Sciatic nerve (tissue), 2 donors: ENCODE measurements around the gene RSRC1. TPM values are rescaled to one million over a fixed set of nuclear protein-coding genes. Genes with fewer than 3 reads are reported as not detected.
"Not testable (repeated sequence)": the region's sequence is repeated elsewhere in the genome, so short reads cannot be mapped to it uniquely, and the experiment has no call there.

ENCODE experiments used
- ATAC-seq: fragments of 200-7000 bp; cut with Tn5 transposase; one replicate; pipeline ENCODE4 v1.9.1; 2020; ENCODE audit warnings: mild to moderate bottlenecking, moderate library complexity
- DNase-seq: peaks from one replicate; pipeline ENCODE4 v3.0.0-alpha.2; 2020; ENCODE audit warnings: low spot score
- intact Hi-C: fragments of 100-400 bp; cut with DNase I; formaldehyde crosslinking; loops from one replicate; pipeline ENCODE4 v1.14.2; 2022
- total RNA-seq: library from RNA; stranded (reverse); fragmentation: NEBNext Ultra II Directional; extraction: Animal tissue kit (Norgen Biotek cat#: 25700); gene quantifications from one replicate; pipeline ENCODE4 v1.2.1, GENCODE V29; 2021
- donor health status: DM: no; HTN: no; CAD: no.
- donor health status: DM: no; HTN: no; CAD: no.

Gene RSRC1
- total RNA-seq, 1 donor from 2014 or later = 44.2 TPM

- intact Hi-C loops = no loop called here
- ATAC-seq (no peak), DNase-seq (no peak)
Measured at GRCh38 chr3:158354713-158355112, 244.8 kb downstream of the RSRC1 start.

DNA sequence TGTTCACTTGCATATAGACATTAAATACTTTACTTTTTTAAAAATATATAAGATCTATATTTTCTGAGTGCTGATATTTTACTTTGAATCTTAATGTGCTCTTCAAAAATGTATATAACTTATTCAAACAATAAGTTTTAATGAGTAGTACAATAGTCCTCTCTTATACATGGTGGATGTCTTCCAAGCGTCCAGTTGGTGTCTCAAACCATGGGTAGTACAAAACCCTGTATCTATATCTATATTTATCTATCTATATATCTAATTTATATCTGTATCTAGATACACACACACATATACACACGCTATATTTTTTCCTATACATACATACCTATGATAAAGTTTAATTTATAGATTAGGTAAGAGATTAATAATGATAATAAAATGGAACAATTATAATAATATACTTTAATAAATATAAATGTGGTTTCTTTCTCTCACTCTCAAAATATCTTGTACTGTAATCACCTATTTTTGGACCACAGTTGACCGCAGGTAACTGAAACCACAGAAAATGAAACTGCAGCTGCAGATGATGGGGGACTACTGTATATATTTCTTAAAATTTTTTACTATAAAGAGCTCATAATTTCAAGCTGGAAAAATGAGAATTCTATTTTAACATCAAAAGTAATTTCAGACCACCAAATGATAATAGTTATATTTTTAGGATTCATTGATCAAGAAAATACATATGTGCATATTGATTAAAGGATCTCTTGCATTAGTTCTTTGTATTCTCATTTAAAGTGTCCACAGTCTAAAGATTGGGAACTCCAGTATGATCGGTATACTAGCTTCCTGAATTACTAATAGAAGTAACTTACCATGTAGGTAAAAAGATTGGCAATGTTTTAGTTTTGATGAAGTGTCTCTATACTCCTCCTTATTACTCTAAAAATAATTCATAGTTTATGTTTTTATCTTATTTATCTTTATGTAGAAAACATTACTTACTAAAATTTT is 246.0 kb downstream of the RSRC1 start:
- DNase-seq (no peak), ATAC-seq (no peak)
- intact Hi-C loops = no loop called here

DNA sequence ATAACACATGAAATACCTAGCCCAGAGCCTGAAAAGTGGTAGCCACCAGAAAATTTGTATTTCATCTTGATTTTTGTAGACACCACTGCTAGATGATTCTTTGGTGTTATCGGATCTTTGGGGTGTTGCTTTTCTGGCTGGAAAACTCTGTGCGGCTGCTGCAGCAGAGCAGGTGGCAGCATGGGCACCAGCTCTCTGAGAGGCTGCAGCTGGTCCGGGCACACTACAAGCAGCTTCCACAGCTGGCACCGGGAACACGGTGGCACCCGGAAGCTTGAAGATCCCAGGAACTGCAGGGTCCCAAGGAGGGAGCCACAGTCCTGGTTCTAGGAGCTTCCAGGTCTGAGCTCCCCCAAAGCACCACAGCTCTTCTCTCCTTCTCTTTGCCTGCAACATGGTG is 249.4 kb downstream of the RSRC1 start:
- ATAC-seq (no peak), DNase-seq (no peak)
- intact Hi-C loops = no loop called here

DNA sequence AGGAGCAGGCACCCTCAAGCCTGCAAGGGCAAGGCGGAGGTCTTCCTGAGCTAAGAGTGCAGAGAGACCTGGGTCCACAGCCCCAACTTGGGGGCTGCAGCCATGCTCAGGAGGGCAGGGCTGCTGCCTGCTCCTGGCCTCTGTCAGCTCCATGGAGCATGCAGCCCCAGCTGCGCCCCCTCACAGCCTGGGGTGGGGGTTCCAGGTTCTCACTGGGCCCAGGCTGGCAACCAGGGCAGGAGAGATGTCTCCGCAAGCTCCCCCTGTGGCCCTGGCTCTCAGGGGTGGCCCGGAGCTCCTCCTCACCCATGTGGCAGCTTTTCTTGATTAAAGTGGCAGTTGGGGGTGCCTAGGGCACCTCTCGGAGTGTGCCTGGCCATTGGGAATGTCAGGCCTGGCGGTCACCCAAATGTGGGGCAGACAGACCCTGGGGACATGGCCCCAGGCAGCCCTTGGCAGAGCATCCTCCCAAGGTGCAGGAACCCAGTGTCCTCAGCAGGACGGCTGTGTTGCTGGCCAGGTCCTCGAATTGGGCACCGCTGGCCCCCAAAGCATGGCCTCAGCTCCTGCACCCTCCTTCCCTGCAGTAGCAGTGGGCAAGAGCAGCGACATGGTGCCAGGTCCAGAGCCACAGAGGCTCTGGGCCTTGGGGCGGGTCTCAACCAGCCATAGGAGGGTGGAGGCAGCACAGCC is 251.0 kb downstream of the RSRC1 start:
- ATAC-seq (no peak), DNase-seq (no peak)
- intact Hi-C loops = no loop called here

GRCh38 chr3:158368271-158368670 is 258.4 kb downstream of the RSRC1 start:
- no peak for ATAC-seq
- no peak for DNase-seq
- intact Hi-C loops = no loop called here

GRCh38 chr3:158369279-158369678 is 259.4 kb downstream of the RSRC1 start:
- intact Hi-C loops = no loop called here
- ATAC-seq (no peak), DNase-seq (no peak)

- intact Hi-C loops = no loop called here
- DNase-seq (no peak), ATAC-seq (no peak)
Measured at GRCh38 chr3:158379517-158379916, 269.6 kb downstream of the RSRC1 start.

GRCh38 chr3:158381262-158381868 is 271.5 kb downstream of the RSRC1 start:
- no peak for DNase-seq
- no peak for ATAC-seq
- intact Hi-C loops = no loop called here

GRCh38 chr3:158382479-158382878 is 272.6 kb downstream of the RSRC1 start:
- intact Hi-C loops = no loop called here
- DNase-seq = no peak
- ATAC-seq = no peak

GRCh38 chr3:158384019-158384418 is 274.1 kb downstream of the RSRC1 start:
- no peak for ATAC-seq
- intact Hi-C loops = no loop called here
- no peak for DNase-seq

- intact Hi-C loops = no loop called here
- ATAC-seq = no peak
- DNase-seq = no peak
Measured at GRCh38 chr3:158395421-158395820, 285.5 kb downstream of the RSRC1 start.

DNA sequence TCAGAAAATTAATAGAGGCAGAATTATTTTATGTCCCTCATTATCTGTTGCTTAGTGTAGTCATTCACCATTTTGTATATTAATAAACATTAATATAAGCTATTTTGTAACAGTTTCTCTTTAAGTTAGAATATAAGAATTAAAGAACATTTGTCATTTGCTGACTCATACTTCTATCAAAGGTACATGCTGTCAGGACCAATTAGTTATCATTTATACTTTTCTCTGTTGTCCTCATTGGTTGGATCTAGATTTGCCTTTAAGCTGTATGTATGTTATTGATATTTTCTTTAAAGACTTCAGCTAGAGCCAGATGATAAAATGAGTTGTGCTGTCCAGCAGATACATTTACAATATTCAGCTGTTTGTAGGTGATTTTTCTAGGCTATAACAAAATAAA is 292.7 kb downstream of the RSRC1 start:
- no peak for ATAC-seq
- intact Hi-C loops = no loop called here

DNA sequence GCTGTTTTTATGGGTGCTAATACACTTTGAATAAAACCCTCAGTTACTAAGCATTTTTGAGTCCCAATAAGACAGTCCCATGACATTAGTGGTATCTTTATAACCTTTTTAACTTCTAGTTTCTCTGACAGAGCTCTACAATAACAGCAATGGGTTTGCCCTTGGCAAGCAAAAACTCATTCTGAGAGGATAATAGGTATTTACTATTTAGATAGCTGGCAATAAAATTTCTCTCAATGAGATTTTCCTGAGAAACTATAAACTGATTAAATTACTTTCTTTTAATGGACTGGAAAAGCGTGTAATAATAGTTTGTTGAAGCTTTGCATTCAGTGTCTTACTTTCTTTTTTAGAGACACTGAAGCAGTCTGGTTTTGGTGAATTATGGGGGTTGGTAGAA is 293.1 kb downstream of the RSRC1 start:
- intact Hi-C loops = no loop called here
- no peak for DNase-seq
- ATAC-seq = no peak

More for the DNA sequence above, 292.7 kb downstream of the RSRC1 start:
- DNase-seq = no peak

DNA sequence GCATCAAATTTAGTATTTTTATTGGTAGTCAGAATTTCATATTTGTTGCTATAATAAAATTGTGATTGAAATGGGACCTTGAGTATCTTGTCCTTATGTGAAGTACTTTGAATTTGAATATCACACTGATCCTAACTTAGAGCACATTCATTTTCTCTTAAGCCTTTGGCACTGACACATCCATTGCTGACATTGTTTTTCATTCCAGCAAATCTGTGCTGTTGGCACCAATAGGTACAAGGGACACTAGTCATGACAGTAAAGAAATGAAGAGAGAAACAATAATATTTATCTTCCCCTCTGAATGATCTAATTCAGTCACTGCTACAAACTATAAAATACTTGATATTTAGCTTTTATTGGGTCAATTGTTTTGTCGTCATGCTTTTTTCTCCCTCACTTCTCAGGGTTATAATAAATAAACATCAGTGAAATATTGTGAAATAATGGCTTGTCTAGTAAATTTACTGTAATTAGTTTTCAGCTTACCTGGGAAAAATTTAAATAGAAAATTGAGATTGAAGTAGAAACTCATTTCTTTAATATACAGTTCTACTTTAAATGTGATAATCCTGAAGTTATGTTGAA is 294.3 kb downstream of the RSRC1 start:
- DNase-seq (no peak), ATAC-seq (no peak)
- intact Hi-C loops = no loop called here

- no peak for DNase-seq
- ATAC-seq = no peak
- intact Hi-C loops = no loop called here
Measured at GRCh38 chr3:158405507-158405906, 295.6 kb downstream of the RSRC1 start.

GRCh38 chr3:158407844-158408517 is 298.1 kb downstream of the RSRC1 start:
- intact Hi-C loops = no loop called here

DNA sequence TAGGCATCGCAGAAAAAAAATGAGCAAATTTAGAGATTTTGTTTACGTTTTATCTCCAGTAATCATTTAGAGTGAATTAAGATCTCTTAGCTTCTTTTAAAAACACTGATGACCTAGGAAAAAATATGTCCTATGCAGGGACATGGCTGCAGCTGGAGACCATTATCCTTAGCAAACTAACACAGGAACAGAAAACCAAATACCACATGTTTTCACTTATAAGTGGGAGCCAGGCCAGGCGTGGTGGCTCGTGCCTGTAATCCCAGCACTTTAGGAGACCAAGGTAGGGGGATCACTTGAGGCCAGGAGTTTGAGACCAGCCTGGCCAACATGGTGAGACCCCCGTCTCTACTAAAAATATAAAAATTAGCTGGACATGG is 298.6 kb downstream of the RSRC1 start:
- intact Hi-C loops, ATAC-seq, DNase-seq: not testable (repeated sequence)

More at GRCh38 chr3:158407844-158408517, 298.1 kb downstream of the RSRC1 start:
- DNase-seq = no peak
- no peak for ATAC-seq

GRCh38 chr3:158418035-158418434 is 308.1 kb downstream of the RSRC1 start:
- no peak for ATAC-seq
- intact Hi-C loops = no loop called here
- no peak for DNase-seq
